Colonic mucosa (tissue), 4 donors: ENCODE data around the gene TOE1. TPM values are rescaled to one million over a fixed set of nuclear protein-coding genes. Genes with fewer than 3 reads are reported as not detected.

Source experiments
- DNase-seq: peaks from one replicate; pipeline ENCODE4 v3.0.0-alpha.2; 2020
- H3K27ac ChIP-seq: fragments of 200-600 bp; one replicate; pipeline ENCODE4 v1.8.0; 2021
- H3K27me3 ChIP-seq: fragments of 200-600 bp; one replicate; pipeline ENCODE4 v1.8.0; 2021
- H3K36me3 ChIP-seq: fragments of 200-600 bp; one replicate; pipeline ENCODE4 v1.8.0; 2021
- H3K4me1 ChIP-seq: fragments of 200-600 bp; one replicate; pipeline ENCODE4 v1.8.0; 2021; ENCODE audit warnings: mild to moderate bottlenecking
- H3K4me3 ChIP-seq: fragments of 200-600 bp; one replicate; pipeline ENCODE4 v1.8.0; 2021
- H3K9ac ChIP-seq, 2 donors: one replicate each; pipeline ENCODE4 v1.7.0; 2013; ENCODE audit warnings: control low read depth in 2 of 2, low read depth in 2 of 2, low read length in 2 of 2
- H3K9me3 ChIP-seq: fragments of 200-600 bp; one replicate; pipeline ENCODE4 v1.8.0; 2021
- CTCF ChIP-seq: fragments of 200-600 bp; IDR thresholded peaks from one replicate; pipeline ENCODE4 v1.8.0; 2022; ENCODE audit warnings: antibody characterized with exemption, mild to moderate bottlenecking
- intact Hi-C: fragments of 100-400 bp; cut with DNase I; formaldehyde crosslinking; loops from one replicate; pipeline ENCODE4 v1.14.1; 2022
- total RNA-seq, 2 donors: library from RNA; stranded (reverse); fragmentation: NEBNext Ultra II Directional in 1 of 2; extraction: Animal tissue kit (Norgen Biotek cat#: 25700) in 1 of 2; gene quantifications; one replicate each; pipeline ENCODE4 v1.2.1, GENCODE V29; 2021
- donor health status: healthy.
- donor health status: DM: no; HTN: no; CAD: no.
- donor health status: DM: no; HTN: no; CAD: no.

Gene TOE1
- total RNA-seq, 2 donors from 2014 or later, result 10.1 to 20.5 TPM

GRCh38 chr1:45299981-45300668 lies 39.8 kb upstream of the TOE1 start:
- Histone ChIP-seq H3K4me1 (peaks cover 8% of the 10 kb centered on the region), H3K9ac (no peak overlapping the region)
- intact Hi-C loops, result loop anchor here (2.0 to 10.0 kb wide), 2 partner anchors 283 to 465 kb away; no protein-coding TSS in a partner anchor

GRCh38 chr1:45300669-45300997 lies 39.3 kb upstream of the TOE1 start:
- DNase-seq, result no peak
- peaks cover 8% of the 10 kb centered on the region for H3K4me1 ChIP-seq
- no peaks in the 10 kb centered on the region for H3K27me3 ChIP-seq
- no peaks in the 10 kb centered on the region for H3K9me3 ChIP-seq
- no peaks in the 10 kb centered on the region for H3K36me3 ChIP-seq
- H3K27ac ChIP-seq, result no peak overlapping the region
- no peak overlapping the region for H3K4me3 ChIP-seq
- TF ChIP-seq CTCF, result no peak
- H3K9ac ChIP-seq, result no peak overlapping the region
- intact Hi-C loops, result loop anchor here (2.0 to 10.0 kb wide), 2 partner anchors 284 to 466 kb away; no protein-coding TSS in a partner anchor

More at GRCh38 chr1:45299981-45300668, 39.8 kb upstream of the TOE1 start:
- peak; percentile 66 for TF ChIP-seq CTCF
- Histone ChIP-seq H3K4me3 (no peak overlapping the region), H3K9me3 (no peaks in the 10 kb centered on the region), H3K27me3 (no peaks in the 10 kb centered on the region), H3K27ac (no peak overlapping the region), H3K36me3 (no peaks in the 10 kb centered on the region)
- peak; percentile 33 for DNase-seq

GRCh38 chr1:45302505-45303150 lies 37.3 kb upstream of the TOE1 start:
- Histone ChIP-seq H3K4me1 (peaks cover 8% of the 10 kb centered on the region), H3K27me3 (no peaks in the 10 kb centered on the region), H3K9me3 (no peaks in the 10 kb centered on the region), H3K36me3 (no peaks in the 10 kb centered on the region), H3K27ac (peak overlapping the region; percentile 92), H3K9ac (no peak overlapping the region), H3K4me3 (peak overlapping the region; percentile 65)
- intact Hi-C loops, result loop anchor here (10.0 kb wide), 1 partner anchor 468 kb away; no protein-coding TSS in a partner anchor
- TF ChIP-seq CTCF, result no peak
- no peak for DNase-seq

- H3K4me3 ChIP-seq, result peak overlapping the region; percentile 65
These were observed 36.3 kb upstream of the TOE1 start for GRCh38 chr1:45303520-45304310.

More at GRCh38 chr1:45303520-45304310, 36.3 kb upstream of the TOE1 start:
- peak overlapping the region; percentile 92 for H3K27ac ChIP-seq
- intact Hi-C loops, result loop anchor here (10.0 kb wide), 1 partner anchor 469 kb away; no protein-coding TSS in a partner anchor
- H3K4me1 ChIP-seq, result peaks cover 8% of the 10 kb centered on the region
- H3K9ac ChIP-seq, result peak overlapping the region; percentile 77 to 79
- peak; percentile 52 for TF ChIP-seq CTCF
- peak; percentile 99 for DNase-seq
- H3K9me3 ChIP-seq, result no peaks in the 10 kb centered on the region
- no peaks in the 10 kb centered on the region for H3K36me3 ChIP-seq
- no peaks in the 10 kb centered on the region for H3K27me3 ChIP-seq
